AG09319 (cell line): ENCODE results near the gene APBB2.

Source experiments
- DNase-seq: peaks from one replicate; pipeline ENCODE4 v3.0.0-alpha.2; 2010; ENCODE audit warnings: low read depth; ENCODE audit errors: extremely low read depth
- TF ChIP-seq, protein P1 (sequence below): IDR thresholded peaks from 2 replicates; pipeline ENCODE4 v1.5.1; 2011; ENCODE audit warnings: low read depth, mild to moderate bottlenecking, inconsistent platforms, low read length, moderate library complexity

The APBB2 gene

DNA sequence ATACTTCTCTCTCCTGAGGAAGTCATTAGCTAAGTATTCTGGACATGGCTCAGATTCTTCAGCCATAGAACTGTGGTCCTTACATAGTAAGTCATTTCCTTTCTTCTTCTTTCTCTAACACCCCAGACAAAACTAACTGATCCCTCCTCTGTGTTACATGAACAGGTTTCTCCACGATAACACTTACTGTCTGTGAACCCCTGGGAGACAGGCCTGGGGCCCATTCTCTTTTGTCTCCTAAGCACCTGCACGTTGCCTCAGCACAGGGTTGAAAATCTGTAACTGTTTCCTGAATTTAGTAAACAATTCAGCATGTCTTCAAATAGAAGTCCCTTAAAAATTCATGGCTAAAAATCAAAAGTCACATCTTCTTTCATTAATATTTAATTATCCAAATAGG, 24.7 kb downstream of the APBB2 start:
- TF ChIP-seq, protein P1, sequence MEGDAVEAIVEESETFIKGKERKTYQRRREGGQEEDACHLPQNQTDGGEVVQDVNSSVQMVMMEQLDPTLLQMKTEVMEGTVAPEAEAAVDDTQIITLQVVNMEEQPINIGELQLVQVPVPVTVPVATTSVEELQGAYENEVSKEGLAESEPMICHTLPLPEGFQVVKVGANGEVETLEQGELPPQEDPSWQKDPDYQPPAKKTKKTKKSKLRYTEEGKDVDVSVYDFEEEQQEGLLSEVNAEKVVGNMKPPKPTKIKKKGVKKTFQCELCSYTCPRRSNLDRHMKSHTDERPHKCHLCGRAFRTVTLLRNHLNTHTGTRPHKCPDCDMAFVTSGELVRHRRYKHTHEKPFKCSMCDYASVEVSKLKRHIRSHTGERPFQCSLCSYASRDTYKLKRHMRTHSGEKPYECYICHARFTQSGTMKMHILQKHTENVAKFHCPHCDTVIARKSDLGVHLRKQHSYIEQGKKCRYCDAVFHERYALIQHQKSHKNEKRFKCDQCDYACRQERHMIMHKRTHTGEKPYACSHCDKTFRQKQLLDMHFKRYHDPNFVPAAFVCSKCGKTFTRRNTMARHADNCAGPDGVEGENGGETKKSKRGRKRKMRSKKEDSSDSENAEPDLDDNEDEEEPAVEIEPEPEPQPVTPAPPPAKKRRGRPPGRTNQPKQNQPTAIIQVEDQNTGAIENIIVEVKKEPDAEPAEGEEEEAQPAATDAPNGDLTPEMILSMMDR, result no peak
- DNase-seq, result no peak

DNA sequence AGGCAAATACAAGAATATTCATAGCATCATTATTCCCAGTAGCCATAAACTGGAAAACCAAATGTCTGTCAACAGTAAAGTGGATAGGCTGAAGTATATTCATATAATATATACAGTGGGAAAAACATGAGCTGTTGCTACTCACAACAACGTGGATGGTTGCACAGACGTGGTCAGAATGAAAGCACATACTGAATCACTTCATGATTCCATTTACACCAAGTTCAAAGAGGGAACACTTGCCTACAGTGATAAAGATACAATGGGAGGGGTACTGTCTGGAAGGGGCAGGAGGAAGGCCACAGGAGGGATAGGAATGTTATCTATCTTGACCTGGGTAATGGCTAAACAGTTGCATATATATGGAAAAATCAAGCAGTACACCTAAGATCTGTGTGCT, 25.3 kb downstream of the APBB2 start:
- DNase-seq, result no peak
- TF ChIP-seq, protein P1, result no peak

DNA sequence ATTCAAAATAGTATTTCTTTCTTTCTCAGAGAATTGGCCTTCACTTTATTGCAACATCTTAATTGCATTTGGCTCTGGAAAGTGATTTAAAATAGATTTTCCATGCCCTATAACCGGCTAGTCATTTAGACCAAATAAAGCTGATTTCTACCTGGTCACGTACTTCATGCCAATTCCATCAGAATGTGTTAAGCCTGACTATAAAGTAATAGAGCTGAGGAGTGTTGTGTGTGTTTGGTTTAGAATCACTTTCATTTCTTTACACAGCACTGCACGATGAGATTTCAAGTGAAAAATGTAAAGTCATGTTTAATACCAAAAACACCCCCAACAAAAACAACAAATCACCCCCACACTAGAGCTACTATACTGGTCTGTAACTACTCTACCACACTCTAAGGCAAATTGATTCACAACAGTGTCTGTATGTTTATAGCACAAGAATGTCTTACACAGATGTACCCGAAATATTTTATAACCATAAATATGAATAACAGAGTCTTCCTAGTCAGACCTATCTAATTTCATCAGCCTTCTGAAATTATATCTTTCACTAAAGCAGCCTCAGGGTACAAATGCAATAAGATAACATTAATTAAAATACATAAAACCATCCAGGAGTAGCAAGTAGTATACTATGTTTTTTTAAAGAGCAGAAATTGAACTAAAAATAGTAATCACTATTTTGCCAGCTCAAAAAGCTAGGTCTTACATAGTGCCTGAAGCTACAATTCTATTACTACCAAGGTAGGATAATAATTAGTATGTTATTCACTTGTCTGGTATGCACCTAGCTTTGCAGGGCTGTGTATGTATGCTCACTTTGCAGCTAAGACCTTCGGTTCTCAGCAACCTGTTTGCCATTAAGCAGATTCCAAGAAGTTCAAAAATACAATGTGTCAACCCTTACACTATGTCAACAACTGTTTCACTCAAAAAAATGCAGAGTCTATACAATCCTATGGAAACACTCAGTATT, 28.4 kb downstream of the APBB2 start:
- DNase-seq, result no peak
- TF ChIP-seq, protein P1, result no peak

DNA sequence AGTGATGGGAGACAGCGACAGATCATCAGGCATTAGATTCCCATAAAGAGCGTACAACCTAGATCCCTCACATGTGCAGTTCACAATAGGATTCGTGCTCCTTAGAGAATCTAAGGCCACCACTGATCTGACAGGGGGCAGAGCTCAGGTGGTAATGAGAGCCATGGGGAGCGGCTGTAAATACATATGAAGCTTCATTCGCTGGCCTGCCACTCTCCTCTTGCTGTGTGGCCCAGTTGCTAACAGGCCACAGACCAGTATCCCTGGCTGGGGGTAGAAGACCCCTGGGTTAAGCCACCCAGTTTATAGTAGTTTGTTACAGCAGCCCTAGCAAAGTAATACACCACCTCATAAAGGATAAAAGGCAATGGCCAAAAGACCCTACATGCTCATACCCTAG, 30.3 kb downstream of the APBB2 start:
- TF ChIP-seq, protein P1, result no peak
- no peak for DNase-seq

DNA sequence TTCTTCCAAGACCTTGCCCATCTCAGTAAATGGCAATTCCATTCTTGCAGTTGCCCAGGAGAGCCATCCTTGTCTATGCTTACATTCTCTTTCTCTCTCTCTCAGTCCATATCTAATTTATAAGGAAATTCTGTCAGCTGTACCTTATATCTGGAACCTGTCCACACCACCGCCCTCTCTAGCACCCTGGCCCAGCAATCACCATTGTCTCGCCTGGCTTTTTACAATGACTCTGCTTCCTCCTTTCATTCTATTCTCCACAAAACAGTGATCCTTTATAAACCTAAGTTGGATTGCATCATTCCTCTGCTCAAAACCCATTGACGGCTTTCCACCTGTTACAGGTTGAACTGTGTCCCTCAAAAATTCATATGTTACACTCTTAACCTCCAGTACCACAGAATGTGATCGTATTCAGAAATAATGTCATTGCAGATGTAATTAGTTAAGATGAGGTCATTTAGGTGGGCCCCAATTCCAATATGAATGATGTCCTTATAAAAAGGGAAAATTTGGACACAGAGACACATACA, 31.3 kb downstream of the APBB2 start:
- DNase-seq, result no peak
- TF ChIP-seq, protein P1, result no peak

DNA sequence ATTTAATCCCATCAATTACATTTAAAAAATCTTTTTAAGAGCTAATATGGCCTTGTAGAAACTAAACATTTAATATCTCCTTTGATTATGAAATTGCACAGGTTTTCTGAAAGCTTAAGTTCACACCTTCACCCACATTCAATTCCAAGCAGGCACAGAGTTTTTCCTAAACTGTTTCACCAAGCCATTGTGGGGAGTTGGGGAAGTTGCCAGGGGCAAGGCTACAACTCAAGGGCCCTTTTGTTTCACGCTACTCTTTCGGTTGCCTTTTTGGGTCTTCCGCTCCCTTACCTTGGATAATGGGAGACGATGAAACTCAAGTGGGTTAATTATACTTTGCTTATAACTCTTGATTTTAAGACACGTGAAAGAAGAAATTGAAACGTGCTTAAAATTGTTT, 33.3 kb downstream of the APBB2 start:
- DNase-seq, result no peak
- TF ChIP-seq, protein P1, result no peak

DNA sequence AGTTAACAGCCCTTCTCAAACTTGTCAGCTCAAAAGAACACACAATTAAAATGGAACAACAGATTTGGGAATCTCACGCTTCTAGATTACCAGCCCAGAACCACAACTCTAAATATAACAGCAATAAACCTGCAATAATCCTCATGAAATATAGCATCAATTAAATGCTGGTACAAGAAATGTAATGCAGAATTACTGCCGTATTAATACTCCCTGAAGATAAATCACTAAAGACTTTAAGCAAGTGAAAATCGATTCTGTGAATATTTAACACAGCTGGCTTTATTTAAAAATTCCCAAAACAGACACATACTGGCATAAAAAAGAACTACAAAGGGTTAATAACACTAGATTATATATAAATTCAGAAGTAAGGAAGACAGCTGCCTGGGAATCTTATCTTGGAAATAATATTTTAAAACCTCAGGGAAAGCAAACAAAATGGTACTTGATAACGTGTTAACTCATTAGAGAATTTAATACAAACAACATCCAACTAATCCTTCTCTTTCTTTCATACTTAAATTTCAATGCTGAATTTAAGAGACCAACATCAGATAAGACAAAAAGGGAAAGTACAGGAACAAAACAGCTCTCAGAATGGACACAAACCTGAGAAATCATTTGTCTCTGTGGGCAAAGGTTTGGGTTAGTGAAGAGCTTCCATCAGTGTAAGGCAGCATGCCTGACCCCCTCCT, 34.7 kb downstream of the APBB2 start:
- DNase-seq, result no peak
- TF ChIP-seq, protein P1, result no peak
